Neutrophil (primary cell): Measurements from ENCODE around the gene CAPRIN2.

Experiments used
- H3K27ac ChIP-seq: fragments of 200-600 bp; sonication (generic); 2 replicates; pipeline ENCODE4 v1.5.1; 2016; ENCODE audit warnings: mild to moderate bottlenecking, moderate library complexity
- H3K27me3 ChIP-seq: fragments of 200-600 bp; sonication (generic); 2 replicates; pipeline ENCODE4 v1.6.0; 2016; ENCODE audit warnings: mild to moderate bottlenecking
- H3K36me3 ChIP-seq: fragments of 200-600 bp; sonication (generic); 2 replicates; pipeline ENCODE4 v1.5.1; 2017
- H3K4me1 ChIP-seq, 2 experiments: fragments of 200-600 bp in 1 of 2; sonication (generic) in 1 of 2; 1 replicate in 1 of 2; 2 replicates in 1 of 2; pipeline versions ENCODE4 v1.5.1 to v1.6.1; 2013 to 2016; ENCODE audit warnings: low read depth in 1 of 2, low read length in 1 of 2, mild to moderate bottlenecking in 1 of 2, moderate library complexity in 1 of 2; ENCODE audit not compliant: control insufficient read depth in 1 of 2, insufficient read depth in 1 of 2
- H3K4me3 ChIP-seq, 2 experiments: fragments of 200-600 bp in 1 of 2; sonication (generic) in 1 of 2; 1 replicate in 1 of 2; 2 replicates in 1 of 2; pipeline ENCODE4 v1.5.1; 2013 to 2016; ENCODE audit warnings: low read depth in 1 of 2, low read length in 1 of 2, mild to moderate bottlenecking in 1 of 2, moderate library complexity in 1 of 2
- H3K9me3 ChIP-seq: fragments of 200-600 bp; sonication (generic); 2 replicates; pipeline ENCODE4 v1.5.1; 2016
- CTCF ChIP-seq: fragments of 200-600 bp; sonication (generic); IDR thresholded peaks from 2 replicates; pipeline ENCODE4 v1.5.1; 2016; ENCODE audit warnings: antibody characterized with exemption

CAPRIN2 gene

GRCh38 chr12:30757316-30757715 lies 2.6 kb upstream of the CAPRIN2 start:
- no peak overlapping the region for H3K27ac ChIP-seq
- peaks cover 12 to 13% of the 10 kb centered on the region in 2 experiments for H3K4me1 ChIP-seq
- TF ChIP-seq CTCF: no peak
- H3K27me3 ChIP-seq: peaks cover 25% of the 10 kb centered on the region
- no peaks in the 10 kb centered on the region for H3K9me3 ChIP-seq
- H3K36me3 ChIP-seq: no peaks in the 10 kb centered on the region
- no peak overlapping the region for H3K4me3 ChIP-seq

- Histone ChIP-seq H3K36me3 (no peaks in the 10 kb centered on the region), H3K4me1 (peaks cover 12 to 13% of the 10 kb centered on the region in 2 experiments), H3K27ac (no peak overlapping the region), H3K27me3 (peaks cover 25% of the 10 kb centered on the region), H3K4me3 (no peak overlapping the region), H3K9me3 (no peaks in the 10 kb centered on the region)
- no peak for TF ChIP-seq CTCF
Measured at GRCh38 chr12:30756074-30756473, 1.3 kb upstream of the CAPRIN2 start.

- Histone ChIP-seq H3K4me3 (peak overlapping the region; percentile 61 to 87), H3K4me1 (peaks cover 12 to 13% of the 10 kb centered on the region in 2 experiments), H3K9me3 (no peaks in the 10 kb centered on the region), H3K27ac (peak overlapping the region; percentile 76), H3K27me3 (peaks cover 25% of the 10 kb centered on the region), H3K36me3 (no peaks in the 10 kb centered on the region)
- no peak for TF ChIP-seq CTCF
Measured at GRCh38 chr12:30755395-30755762, 628 bp upstream of the CAPRIN2 start.

- H3K27ac ChIP-seq: peak overlapping the region; percentile 76
- no peaks in the 10 kb centered on the region for H3K9me3 ChIP-seq
- H3K36me3 ChIP-seq: no peaks in the 10 kb centered on the region
- H3K4me3 ChIP-seq: peak overlapping the region; percentile 61 to 87
- no peak for TF ChIP-seq CTCF
- peaks cover 12 to 13% of the 10 kb centered on the region in 2 experiments for H3K4me1 ChIP-seq
- H3K27me3 ChIP-seq: peaks cover 25% of the 10 kb centered on the region
Measured at GRCh38 chr12:30754383-30754749, 385 bp downstream of the CAPRIN2 start.

GRCh38 chr12:30753751-30754382 lies 884 bp downstream of the CAPRIN2 start:
- Histone ChIP-seq H3K27ac (no peak overlapping the region), H3K4me1 (peaks cover 12 to 13% of the 10 kb centered on the region in 2 experiments), H3K9me3 (no peaks in the 10 kb centered on the region), H3K27me3 (peaks cover 25% of the 10 kb centered on the region), H3K36me3 (no peaks in the 10 kb centered on the region), H3K4me3 (peak overlapping the region; percentile 61 to 87)
- TF ChIP-seq CTCF: no peak
